Measurements from ENCODE around the gene ADGRV1.

The ADGRV1 gene

DNA sequence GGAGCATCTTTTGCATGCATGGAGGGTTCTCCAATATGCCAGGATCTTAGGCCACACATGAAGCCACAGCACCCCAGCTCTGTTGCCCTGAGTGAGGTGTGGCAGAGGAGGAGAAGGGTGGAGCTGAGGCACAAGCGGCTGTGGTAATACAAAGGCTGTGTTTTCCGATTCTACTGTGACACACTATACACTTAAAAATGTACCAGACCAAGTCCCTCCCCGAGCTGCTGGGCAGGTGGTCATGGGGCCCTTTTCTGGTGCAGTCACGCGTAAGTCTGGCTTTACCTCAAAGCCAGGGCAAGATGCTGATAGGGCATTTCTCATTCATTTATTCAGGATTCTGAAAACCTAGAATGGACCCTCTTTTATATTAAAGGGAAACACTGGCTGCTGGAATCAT is 3.7 kb downstream of the ADGRV1 start:
- Histone ChIP-seq H3K4me2 (ENCODE audit: insufficient read depth, low read length) (no peak overlapping the region), H3K27ac (ENCODE audit: low read length) (no peak overlapping the region), H3K4me3 (ENCODE audit: low read depth in 1 of 2, low read length in 2 of 2) (no peak overlapping the region)

DNA sequence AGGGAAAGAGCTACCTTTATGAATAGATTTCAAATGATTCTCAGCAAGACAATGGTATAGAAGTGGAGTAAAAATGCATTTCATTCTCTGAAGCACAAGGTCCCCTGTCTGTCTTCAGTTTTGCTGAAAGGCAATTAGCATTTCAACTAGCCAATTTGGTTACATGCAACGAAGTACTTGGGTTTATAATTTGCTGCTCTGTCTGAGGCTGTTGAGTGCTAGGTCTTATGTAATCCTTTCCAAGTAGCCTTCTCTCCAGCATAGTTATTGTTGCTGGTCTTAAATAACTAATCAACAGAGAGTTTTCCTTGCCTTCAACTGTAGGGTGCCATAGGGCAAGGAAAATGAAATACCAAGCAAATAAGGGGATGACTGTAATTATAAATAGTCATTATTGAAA is 4.5 kb downstream of the ADGRV1 start:
- Histone ChIP-seq H3K9ac (ENCODE audit: low read depth, low read length) (no peak overlapping the region), H3K4me3 (ENCODE audit: low read depth in 1 of 2, low read length in 2 of 2) (no peak overlapping the region), H3K4me1 (ENCODE audit: insufficient read depth, low read length) (no peaks in the 10 kb centered on the region), H4K20me1 (ENCODE audit: insufficient read depth, low read length) (no peaks in the 10 kb centered on the region), H3K27ac (ENCODE audit: low read length) (no peak overlapping the region), H3K4me2 (ENCODE audit: insufficient read depth, low read length) (no peak overlapping the region), H3K36me3 (ENCODE audit: insufficient read depth, low read length) (no peaks in the 10 kb centered on the region), H3K9me3 (ENCODE audit: insufficient read depth, low read length, severe bottlenecking) (no peaks in the 10 kb centered on the region), H2AFZ (ENCODE audit: low read depth, low read length) (no peak overlapping the region), H3K27me3 (ENCODE audit: insufficient read depth, low read length, poor library complexity) (peaks cover 4% of the 10 kb centered on the region), H3K79me2 (ENCODE audit: insufficient read depth, low read length) (no peaks in the 10 kb centered on the region)
- TF ChIP-seq EZH2 (IDR thresholded peaks at IDR 0.05; ENCODE audit: borderline replicate concordance, low read depth, low read length, severe bottlenecking) (no peak), CTCF (IDR thresholded peaks at IDR 0.05; ENCODE audit: borderline replicate concordance, extremely low read depth, low read length, poor library complexity, severe bottlenecking) (no peak)
- DNase-seq = no peak
- ATAC-seq (ENCODE audit: insufficient read depth, low read depth) = no peak

More for the DNA sequence above, 3.7 kb downstream of the ADGRV1 start:
- Histone ChIP-seq H4K20me1 (ENCODE audit: insufficient read depth, low read length) (no peaks in the 10 kb centered on the region), H3K9ac (ENCODE audit: low read depth, low read length) (no peak overlapping the region), H3K4me1 (ENCODE audit: insufficient read depth, low read length) (no peaks in the 10 kb centered on the region), H2AFZ (ENCODE audit: low read depth, low read length) (no peak overlapping the region), H3K27me3 (ENCODE audit: insufficient read depth, low read length, poor library complexity) (peaks cover 6% of the 10 kb centered on the region), H3K9me3 (ENCODE audit: insufficient read depth, low read length, severe bottlenecking) (no peaks in the 10 kb centered on the region), H3K79me2 (ENCODE audit: insufficient read depth, low read length) (no peaks in the 10 kb centered on the region), H3K36me3 (ENCODE audit: insufficient read depth, low read length) (no peaks in the 10 kb centered on the region)
- ATAC-seq (ENCODE audit: insufficient read depth, low read depth) (no peak), DNase-seq (no peak)
- TF ChIP-seq EZH2 (IDR thresholded peaks at IDR 0.05; ENCODE audit: borderline replicate concordance, low read depth, low read length, severe bottlenecking) (no peak), CTCF (IDR thresholded peaks at IDR 0.05; ENCODE audit: borderline replicate concordance, extremely low read depth, low read length, poor library complexity, severe bottlenecking) (no peak)

DNA sequence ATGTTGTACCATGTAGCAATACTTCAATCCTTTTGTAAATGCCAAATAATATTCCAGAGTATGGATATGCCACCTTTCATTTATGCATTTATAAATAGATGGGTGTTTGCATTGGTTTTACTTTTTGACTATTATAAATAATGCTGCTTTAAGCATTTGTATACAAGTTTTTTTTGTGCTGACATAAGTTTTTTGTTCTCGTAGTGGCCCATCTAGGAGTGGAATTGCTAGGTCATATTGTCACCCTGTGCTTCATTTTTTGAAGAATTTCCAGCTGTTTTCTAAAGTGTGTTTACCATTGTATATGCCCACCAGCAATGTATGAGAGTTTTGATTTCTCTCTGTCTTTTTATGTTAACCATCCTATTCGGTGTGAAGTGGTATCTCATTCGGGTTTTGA is 6.9 kb downstream of the ADGRV1 start:
- no peak overlapping the region for H3K4me2 ChIP-seq (ENCODE audit: insufficient read depth, low read length)
- no peaks in the 10 kb centered on the region for H3K9me3 ChIP-seq (ENCODE audit: insufficient read depth, low read length, severe bottlenecking)
- H2AFZ ChIP-seq (ENCODE audit: low read depth, low read length) = no peak overlapping the region
- no peaks in the 10 kb centered on the region for H3K79me2 ChIP-seq (ENCODE audit: insufficient read depth, low read length)
- no peaks in the 10 kb centered on the region for H3K4me1 ChIP-seq (ENCODE audit: insufficient read depth, low read length)
- H3K27ac ChIP-seq (ENCODE audit: low read length) = no peak overlapping the region
- H4K20me1 ChIP-seq (ENCODE audit: insufficient read depth, low read length) = no peaks in the 10 kb centered on the region
- H3K4me3 ChIP-seq (ENCODE audit: low read depth in 1 of 2, low read length in 2 of 2) = no peak overlapping the region
- peaks cover 4% of the 10 kb centered on the region for H3K27me3 ChIP-seq (ENCODE audit: insufficient read depth, low read length, poor library complexity)
- no peaks in the 10 kb centered on the region for H3K36me3 ChIP-seq (ENCODE audit: insufficient read depth, low read length)
- DNase-seq (no peak), ATAC-seq (ENCODE audit: insufficient read depth, low read depth) (no peak)
- H3K9ac ChIP-seq (ENCODE audit: low read depth, low read length) = no peak overlapping the region
- TF ChIP-seq EZH2 (IDR thresholded peaks at IDR 0.05; ENCODE audit: borderline replicate concordance, low read depth, low read length, severe bottlenecking) (no peak), CTCF (IDR thresholded peaks at IDR 0.05; ENCODE audit: borderline replicate concordance, extremely low read depth, low read length, poor library complexity, severe bottlenecking) (no peak)

- H3K27me3 ChIP-seq (ENCODE audit: insufficient read depth, low read length, poor library complexity) = no peaks in the 10 kb centered on the region
- no peaks in the 10 kb centered on the region for H3K79me2 ChIP-seq (ENCODE audit: insufficient read depth, low read length)
- no peak overlapping the region for H3K4me3 ChIP-seq (ENCODE audit: low read depth in 1 of 2, low read length in 2 of 2)
- H3K9ac ChIP-seq (ENCODE audit: low read depth, low read length) = no peak overlapping the region
- no peak for TF ChIP-seq EZH2 (IDR thresholded peaks at IDR 0.05; ENCODE audit: borderline replicate concordance, low read depth, low read length, severe bottlenecking)
- no peak for ATAC-seq (ENCODE audit: insufficient read depth, low read depth)
- no peak overlapping the region for H3K4me2 ChIP-seq (ENCODE audit: insufficient read depth, low read length)
- H2AFZ ChIP-seq (ENCODE audit: low read depth, low read length) = no peak overlapping the region
- no peak for DNase-seq
- H3K9me3 ChIP-seq (ENCODE audit: insufficient read depth, low read length, severe bottlenecking) = no peaks in the 10 kb centered on the region
- H3K27ac ChIP-seq (ENCODE audit: low read length) = no peak overlapping the region
- H3K36me3 ChIP-seq (ENCODE audit: insufficient read depth, low read length) = no peaks in the 10 kb centered on the region
- no peaks in the 10 kb centered on the region for H4K20me1 ChIP-seq (ENCODE audit: insufficient read depth, low read length)
- H3K4me1 ChIP-seq (ENCODE audit: insufficient read depth, low read length) = no peaks in the 10 kb centered on the region
Measured at GRCh38 chr5:90569084-90569483, 10.5 kb downstream of the ADGRV1 start.

All from DND-41 (cell line).